ENCODE measurements around the gene HECTD1.

DNA sequence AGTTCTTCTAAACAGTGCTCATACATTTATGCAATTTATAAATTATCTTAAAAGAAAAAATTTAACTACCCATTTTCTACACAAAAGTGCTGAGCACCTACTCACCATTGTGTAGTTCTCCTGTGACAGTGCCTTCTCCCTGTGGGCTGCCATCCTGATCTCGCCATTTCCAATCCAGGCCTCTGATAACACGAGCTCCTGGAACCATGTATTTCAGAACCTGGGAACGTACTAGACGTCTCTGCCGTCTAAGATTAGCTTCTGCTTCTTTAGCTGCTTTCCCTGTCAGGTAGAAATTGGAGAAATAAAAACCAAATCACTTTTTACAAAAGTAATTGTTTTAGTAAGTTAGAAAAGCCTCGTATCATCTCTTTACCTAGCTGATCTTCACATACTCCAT is 74.5 kb downstream of the HECTD1 start:
- TF ChIP-seq CTCF (IDR thresholded peaks at IDR 0.05; ENCODE audit: insufficient read depth, low read length) = no peak
- TF ChIP-seq POLR2AphosphoS5 (IDR thresholded peaks at IDR 0.05; ENCODE audit: low read depth) = no peak
- TF ChIP-seq, protein P1, sequence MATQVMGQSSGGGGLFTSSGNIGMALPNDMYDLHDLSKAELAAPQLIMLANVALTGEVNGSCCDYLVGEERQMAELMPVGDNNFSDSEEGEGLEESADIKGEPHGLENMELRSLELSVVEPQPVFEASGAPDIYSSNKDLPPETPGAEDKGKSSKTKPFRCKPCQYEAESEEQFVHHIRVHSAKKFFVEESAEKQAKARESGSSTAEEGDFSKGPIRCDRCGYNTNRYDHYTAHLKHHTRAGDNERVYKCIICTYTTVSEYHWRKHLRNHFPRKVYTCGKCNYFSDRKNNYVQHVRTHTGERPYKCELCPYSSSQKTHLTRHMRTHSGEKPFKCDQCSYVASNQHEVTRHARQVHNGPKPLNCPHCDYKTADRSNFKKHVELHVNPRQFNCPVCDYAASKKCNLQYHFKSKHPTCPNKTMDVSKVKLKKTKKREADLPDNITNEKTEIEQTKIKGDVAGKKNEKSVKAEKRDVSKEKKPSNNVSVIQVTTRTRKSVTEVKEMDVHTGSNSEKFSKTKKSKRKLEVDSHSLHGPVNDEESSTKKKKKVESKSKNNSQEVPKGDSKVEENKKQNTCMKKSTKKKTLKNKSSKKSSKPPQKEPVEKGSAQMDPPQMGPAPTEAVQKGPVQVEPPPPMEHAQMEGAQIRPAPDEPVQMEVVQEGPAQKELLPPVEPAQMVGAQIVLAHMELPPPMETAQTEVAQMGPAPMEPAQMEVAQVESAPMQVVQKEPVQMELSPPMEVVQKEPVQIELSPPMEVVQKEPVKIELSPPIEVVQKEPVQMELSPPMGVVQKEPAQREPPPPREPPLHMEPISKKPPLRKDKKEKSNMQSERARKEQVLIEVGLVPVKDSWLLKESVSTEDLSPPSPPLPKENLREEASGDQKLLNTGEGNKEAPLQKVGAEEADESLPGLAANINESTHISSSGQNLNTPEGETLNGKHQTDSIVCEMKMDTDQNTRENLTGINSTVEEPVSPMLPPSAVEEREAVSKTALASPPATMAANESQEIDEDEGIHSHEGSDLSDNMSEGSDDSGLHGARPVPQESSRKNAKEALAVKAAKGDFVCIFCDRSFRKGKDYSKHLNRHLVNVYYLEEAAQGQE (IDR thresholded peaks at IDR 0.05; ENCODE audit: insufficient replicate concordance, low read depth) = no peak

Measured in HL-60 (cell line).